HepG2 (cell line): ENCODE results near the gene STK39. TPM values are rescaled to one million over a fixed set of nuclear protein-coding genes. Genes with fewer than 3 reads are reported as not detected.

ENCODE experiments used
- ATAC-seq: fragments of 200-7000 bp; cut with Tn5 transposase; 3 replicates; pipeline ENCODE4 v1.9.1; 2020; ENCODE audit warnings: mild to moderate bottlenecking, moderate library complexity
- BruUV-seq: library from RNA; stranded (reverse); fragments of 400-500 nt; replicated peaks from 2 replicates; lab custom pipeline; 2021; lab: Mats Ljungman, UMichigan
- CTCF ChIA-PET: fragments of 300-600 bp; formaldehyde crosslinking; extraction: SDS; loops from one replicate; lab custom pipeline; 2021; ENCODE audit warnings: low total read pairs, inconsistent platforms, low intra/inter-chr PET ratio; lab: Yijun Ruan, JAX
- POLR2A ChIA-PET: fragments of 350-600 bp; sonication (Branson Sonifier 250); formaldehyde crosslinking; loops from one replicate; lab custom pipeline; 2020; ENCODE audit warnings: antibody characterized with exemption, inconsistent platforms; lab: Yijun Ruan, JAX
- DNase-seq: peaks from one replicate; pipeline ENCODE4 v3.0.0-alpha.2; 2015; ENCODE audit warnings: low spot score
- FAIRE-seq: peaks from 3 replicates; lab custom pipeline; 2011; peaks lifted over from hg19 to GRCh38; lab: Jason Lieb, UNC
- H2AFZ ChIP-seq: one replicate; pipeline ENCODE4 v1.6.1; 2011; ENCODE audit warnings: low read length, inconsistent platforms
- H3K27ac ChIP-seq: fragments of 300-600 bp; 3 replicates; pipeline ENCODE4 v1.8.0; 2011; ENCODE audit warnings: mixed run types, mild to moderate bottlenecking, mixed read lengths, low read length, inconsistent platforms; ENCODE audit not compliant: insufficient read depth; ENCODE audit errors: extremely low read length
- H3K27me3 ChIP-seq, 2 experiments: fragments of 200-600 bp in 1 of 2; 2 replicates in 1 of 2; 3 replicates in 1 of 2; pipeline versions ENCODE4 v1.6.0 to v1.8.0; 2011; ENCODE audit warnings: low read length in 2 of 2, mild to moderate bottlenecking in 2 of 2, moderate library complexity in 2 of 2, inconsistent platforms in 1 of 2; ENCODE audit not compliant: insufficient read depth in 2 of 2, control insufficient read depth in 1 of 2
- H3K36me3 ChIP-seq, 2 experiments: fragments of 200-600 bp in 1 of 2; replicated peaks in 1 of 2; 2 replicates in 1 of 2; 3 replicates in 1 of 2; pipeline versions ENCODE4 v1.5.1 to v1.8.0; 2011; ENCODE audit warnings: low read length in 2 of 2, inconsistent platforms in 1 of 2; ENCODE audit not compliant: insufficient read depth in 2 of 2, control insufficient read depth in 1 of 2
- H3K4me1 ChIP-seq: 2 replicates; pipeline ENCODE4 v1.5.1; 2012; ENCODE audit warnings: low read length, inconsistent platforms; ENCODE audit not compliant: insufficient read depth
- H3K4me2 ChIP-seq: 2 replicates; pipeline ENCODE4 v1.6.0; 2011; ENCODE audit warnings: low read depth, low read length, inconsistent platforms
- H3K4me3 ChIP-seq, 3 experiments: fragments of 200-600 bp in 1 of 3; sonication (generic), shearing (Covaris generic) in 1 of 3; replicated peaks in 1 of 3; 2 replicates each; pipeline ENCODE4 v1.5.1; 2011 to 2016; ENCODE audit warnings: low read length in 3 of 3, inconsistent platforms in 2 of 3, low read depth in 2 of 3, mild to moderate bottlenecking in 2 of 3, control low read depth in 1 of 3, mixed read lengths in 1 of 3; ENCODE audit not compliant: insufficient read depth in 1 of 3
- H3K79me2 ChIP-seq: one replicate; pipeline ENCODE4 v1.6.1; 2011; ENCODE audit warnings: low read length, inconsistent platforms; ENCODE audit not compliant: insufficient read depth
- H3K9ac ChIP-seq: 2 replicates; pipeline ENCODE4 v1.6.0; 2011; ENCODE audit warnings: mild to moderate bottlenecking, low read depth, low read length, inconsistent platforms; ENCODE audit not compliant: insufficient read depth
- H3K9me3 ChIP-seq: 2 replicates; pipeline ENCODE4 v1.5.1; 2012; ENCODE audit warnings: mild to moderate bottlenecking, low read length
- H4K20me1 ChIP-seq: 2 replicates; pipeline ENCODE4 v1.6.0; 2011; ENCODE audit warnings: inconsistent platforms, mild to moderate bottlenecking, low read length, moderate library complexity; ENCODE audit not compliant: insufficient read depth
- GLMP ChIP-seq: sonication (generic); formaldehyde crosslinking; IDR thresholded peaks from 2 replicates; pipeline ENCODE4 v1.9.0; 2021; ENCODE audit warnings: missing genetic modification reagents, mild to moderate bottlenecking, borderline replicate concordance
- HNF1A ChIP-seq, 2 experiments: sonication (generic) in 1 of 2; formaldehyde crosslinking in 1 of 2; IDR thresholded peaks; 2 replicates each; pipeline versions ENCODE4 v1.4.0 to v1.6.1; 2016 to 2020; ENCODE audit warnings: borderline replicate concordance in 1 of 2, low read depth in 1 of 2, mild to moderate bottlenecking in 1 of 2, missing genetic modification reagents in 1 of 2
- IKZF1 ChIP-seq: fragments of 450-650 bp; IDR thresholded peaks from 2 replicates; pipeline ENCODE4 v1.7.1; 2016
- IRX3 ChIP-seq: sonication (generic); formaldehyde crosslinking; IDR thresholded peaks from 2 replicates; pipeline ENCODE4 v1.8.1; 2023; ENCODE audit warnings: mild to moderate bottlenecking, low read depth, missing genetic modification reagents, borderline replicate concordance
- MATR3 ChIP-seq: sonication (generic); formaldehyde crosslinking; IDR thresholded peaks from 2 replicates; pipeline ENCODE4 v1.4.0; 2020; ENCODE audit warnings: missing genetic modification reagents
- MXI1 ChIP-seq: IDR thresholded peaks from 3 replicates; pipeline ENCODE4 v1.6.1; 2012; ENCODE audit warnings: low read depth, low read length, inconsistent platforms, borderline replicate concordance
- ZNF30 ChIP-seq: sonication (generic); formaldehyde crosslinking; IDR thresholded peaks from 2 replicates; pipeline ENCODE4 v1.5.0; 2020; ENCODE audit warnings: mild to moderate bottlenecking, missing genetic modification reagents
- ZNF318 ChIP-seq: sonication (generic); formaldehyde crosslinking; IDR thresholded peaks from 2 replicates; pipeline ENCODE4 v1.4.0; 2020; ENCODE audit warnings: mild to moderate bottlenecking, missing genetic modification reagents
- ZSCAN25 ChIP-seq: sonication (generic); formaldehyde crosslinking; IDR thresholded peaks from 2 replicates; pipeline ENCODE4 v1.8.0; 2022; ENCODE audit warnings: mild to moderate bottlenecking, missing genetic modification reagents
- WGBS: methylation state at CpG from one replicate; pipeline ENCODE4 v1.1.6; 2017; ENCODE audit warnings: low lambda C conversion rate; 5-methylcytosine and 5-hydroxymethylcytosine counted together
- in situ Hi-C: cut with HindIII; loops from 2 replicates; pipeline ENCODE4 v1.10.0; 2017; ENCODE audit warnings: low pct_unique_long_range_greater_than_20kb; ENCODE audit not compliant: extremely low pct_ligation_motif_present
- intact Hi-C: fragments of 100-400 bp; cut with micrococcal nuclease; formaldehyde crosslinking; loops from one replicate; pipeline ENCODE4 v1.10.0; 2022; ENCODE audit not compliant: unreplicated experiment
- polyA plus RNA-seq, 8 experiments: library from polyadenylated mRNA; depleted of rRNA in 3 of 8; stranded (reverse) in 7 of 8; unstranded in 1 of 8; fragments of >200 nt; fragmentation: Illumina TruSeq in 4 of 8; extraction: Trizol in 4 of 8; gene quantifications; 2 replicates each; pipeline versions ENCODE4 v1.2.1 to v1.2.3, GENCODE V29; 2011 to 2016; ENCODE audit warnings: low read depth in 4 of 8, missing spikeins in 1 of 8, mixed read lengths in 1 of 8; ENCODE audit not compliant: insufficient read depth in 1 of 8
- total RNA-seq, 5 experiments: library from RNA; depleted of rRNA; stranded (reverse); fragments of >200 nt; fragmentation: Illumina TruSeq; extraction: Trizol; gene quantifications; 2 replicates each; pipeline ENCODE4 v1.2.3, GENCODE V29; 2016; ENCODE audit warnings: low read depth in 1 of 5

The STK39 gene
- total and polyA plus RNA-seq, 2 of the 13 experiments (the other 11 are each of a cell fraction or from before 2014, with no cell fraction given) = 27.3 to 38.4 TPM

- Histone ChIP-seq H3K79me2 (peaks cover 65% of the 10 kb centered on the region), H3K4me3 (no peak overlapping the region), H3K9me3 (no peaks in the 10 kb centered on the region), H3K27ac (peak overlapping the region; percentile 28), H3K4me2 (no peak overlapping the region), H3K36me3 (peaks cover under 1 to 12% of the 10 kb centered on the region in 2 experiments; a peak in 4 of 5 replicates), H3K9ac (no peak overlapping the region), H3K4me1 (peaks cover 100% of the 10 kb centered on the region), H4K20me1 (no peaks in the 10 kb centered on the region), H3K27me3 (no peaks in the 10 kb centered on the region), H2AFZ (no peak overlapping the region)
- ChIA-PET CTCF (no interaction called here), POLR2A (interaction anchor here (0.8 kb wide), 1 partner anchor 16 kb away, joined by 3 read pairs; no protein-coding TSS in a partner anchor)
- 72% methylated on average over 4 of the region's 4 CpGs for WGBS
- no peak for FAIRE-seq
- DNase-seq = no peak
- intact Hi-C loops (loop anchor here (2.0 kb wide), 1 partner anchor 63 kb away; the partner anchor contains the start of gene STK39), in situ Hi-C loops (no loop called here)
- ATAC-seq = no peak
- BruUV-seq = no TSS peak
- no peak for TF ChIP-seq IRX3
- 0 out of 2 replicates have a peak, but pooled peaks have one; percentile 19 for TF ChIP-seq ZNF318 (CRISPR knock-in tag)
- no peak for TF ChIP-seq IKZF1
- TF ChIP-seq GLMP (CRISPR knock-in tag) = no peak
- no peak for TF ChIP-seq ZNF30
- no peak for TF ChIP-seq ZSCAN25
- TF ChIP-seq MATR3 (CRISPR knock-in tag) = no peak
- no peak for TF ChIP-seq HNF1A (IDR thresholded peaks at IDR 0.05; ENCODE audit: low read depth)
- TF ChIP-seq HNF1A (CRISPR knock-in tag; IDR thresholded peaks at IDR 0.05; ENCODE audit: borderline replicate concordance) = 0 out of 2 replicates have a peak, but pooled peaks have one; percentile 23
- TF ChIP-seq MXI1 = no peak
Observed at GRCh38 chr2:168183308-168183997, 63.9 kb downstream of the STK39 start.
